ENCODE data around the gene CAMSAP3. TPM values are rescaled to one million over a fixed set of nuclear protein-coding genes. Genes with fewer than 3 reads are reported as not detected.

CAMSAP3 gene
- total RNA-seq, 6 experiments from 2014 or later, result 21.8 to 31.9 (median 23.4) TPM

- Histone ChIP-seq H3K27ac (no peak overlapping the region), H3K9me3 (no peaks in the 10 kb centered on the region), H3K4me3 (peak overlapping the region; percentile 55 to 71 (median 66)), H3K4me1 (peaks cover 0 to 9% (median 0%) of the 10 kb centered on the region in 4 donors), H3K27me3 (no peaks in the 10 kb centered on the region), H3K36me3 (no peaks in the 10 kb centered on the region)
- WGBS (ENCODE audit: insufficient coverage, low coverage, low lambda C conversion rate, missing lambda C conversion rate), result 0% methylated on average over 6 of the region's 70 CpGs
- DNase-seq (peak in 2 of 3 donors; percentile 19 to 45), ATAC-seq (peak; percentile 57 to 69 (median 60))
- no peak for TF ChIP-seq CTCF (IDR thresholded peaks at IDR 0.05)
- TF ChIP-seq POLR2A (IDR thresholded peaks at IDR 0.05), result no peak
- intact Hi-C loops (cut with DNase I), result no loop called here
Observed at GRCh38 chr19:7596211-7596937, 711 bp downstream of the CAMSAP3 start.

GRCh38 chr19:7597689-7598088, 2.0 kb downstream of the CAMSAP3 start:
- intact Hi-C loops (cut with DNase I), result no loop called here
- ATAC-seq (peak in 1 of 4 donors; percentile 69), DNase-seq (peak in 1 of 3 donors; percentile 28)
- H3K4me3 ChIP-seq, result no peak overlapping the region
- no peaks in the 10 kb centered on the region for H3K9me3 ChIP-seq
- WGBS (ENCODE audit: insufficient coverage, low coverage, low lambda C conversion rate, missing lambda C conversion rate), result 58% methylated on average over 8 of the region's 9 CpGs
- no peaks in the 10 kb centered on the region for H3K27me3 ChIP-seq
- H3K36me3 ChIP-seq, result no peaks in the 10 kb centered on the region
- peaks cover 0 to 10% (median 5%) of the 10 kb centered on the region in 4 donors for H3K4me1 ChIP-seq
- TF ChIP-seq POLR2A (IDR thresholded peaks at IDR 0.05), result no peak
- TF ChIP-seq CTCF (IDR thresholded peaks at IDR 0.05), result no peak
- no peak overlapping the region for H3K27ac ChIP-seq

GRCh38 chr19:7598180-7598579, 2.5 kb downstream of the CAMSAP3 start:
- H3K27ac ChIP-seq, result no peak overlapping the region
- WGBS (ENCODE audit: insufficient coverage, low coverage, low lambda C conversion rate, missing lambda C conversion rate), result 71% methylated on average over 4 of the region's 6 CpGs
- no peaks in the 10 kb centered on the region for H3K27me3 ChIP-seq
- ATAC-seq (no peak), DNase-seq (no peak)
- no peak overlapping the region for H3K4me3 ChIP-seq
- no peak for TF ChIP-seq POLR2A (IDR thresholded peaks at IDR 0.05)
- no peak for TF ChIP-seq CTCF (IDR thresholded peaks at IDR 0.05)
- peaks cover 0 to 15% (median 7%) of the 10 kb centered on the region in 4 donors for H3K4me1 ChIP-seq
- intact Hi-C loops (cut with DNase I), result no loop called here
- no peaks in the 10 kb centered on the region for H3K36me3 ChIP-seq
- H3K9me3 ChIP-seq, result no peaks in the 10 kb centered on the region

GRCh38 chr19:7600721-7601120, 5.1 kb downstream of the CAMSAP3 start:
- no peak for ATAC-seq
- H3K27me3 ChIP-seq, result no peaks in the 10 kb centered on the region
- H3K9me3 ChIP-seq, result no peaks in the 10 kb centered on the region
- DNase-seq, result no peak
- peaks cover 0 to 16% (median 7%) of the 10 kb centered on the region in 4 donors for H3K4me1 ChIP-seq
- H3K4me3 ChIP-seq, result no peak overlapping the region
- no peak overlapping the region for H3K27ac ChIP-seq
- intact Hi-C loops (cut with DNase I), result no loop called here
- no peak for TF ChIP-seq CTCF (IDR thresholded peaks at IDR 0.05)
- no peak for TF ChIP-seq POLR2A (IDR thresholded peaks at IDR 0.05)
- H3K36me3 ChIP-seq, result no peaks in the 10 kb centered on the region
